ENCODE results near the gene CD99L2.

GRCh38 chrX:150913511-150913910, 15.0 kb upstream of the CD99L2 start:
- TF ChIP-seq CTCF (IDR thresholded peaks at IDR 0.05 in 4 of 5, conservative IDR thresholded peaks at IDR 0.05 in 1 of 5) (no peak), POLR2A (IDR thresholded peaks at IDR 0.05) (no peak)
